ENCODE measurements around the gene SZT2. TPM values are rescaled to one million over a fixed set of nuclear protein-coding genes. Genes with fewer than 3 reads are reported as not detected.
"Not testable (repeated sequence)": the region's sequence is repeated elsewhere in the genome, so short reads cannot be mapped to it uniquely, and the experiment has no call there.

SZT2 gene
- total and polyA plus RNA-seq, 7 donors, result 5.9 to 24.7 (median 17.9) TPM

GRCh38 chr1:43473463-43473862 lies 83.8 kb downstream of the SZT2 start:
- no peak overlapping the region for H3K27ac ChIP-seq

GRCh38 chr1:43475611-43476401 lies 86.1 kb downstream of the SZT2 start:
- WGBS, 3 donors, result 70 to 71% (median 70%) methylated on average over 8 to 9 of the region's 10 CpGs
- ATAC-seq; H3K4me1 ChIP-seq; DNase-seq; H3K9me3 ChIP-seq; H3K27ac ChIP-seq; H3K36me3 ChIP-seq (ENCODE audit: insufficient read depth in 1 of 2, low read depth in 1 of 2); intact Hi-C loops (cut with DNase I); H3K27me3 ChIP-seq (ENCODE audit: insufficient read depth in 3 of 3, low read length in 2 of 3); H3K4me3 ChIP-seq: not testable (repeated sequence)

More at GRCh38 chr1:43473463-43473862, 83.8 kb downstream of the SZT2 start:
- no peak for TF ChIP-seq CTCF (IDR thresholded peaks at IDR 0.05)
- 85 to 91% (median 87%) methylated on average over 4 of the region's 4 CpGs for WGBS, 3 donors
- Histone ChIP-seq H3K36me3 (ENCODE audit: insufficient read depth in 1 of 2, low read depth in 1 of 2) (no peaks in the 10 kb centered on the region), H3K4me1 (no peaks in the 10 kb centered on the region), H3K9me3 (no peaks in the 10 kb centered on the region), H3K4me3 (no peak overlapping the region), H3K27me3 (ENCODE audit: insufficient read depth in 3 of 3, low read length in 2 of 3) (no peaks in the 10 kb centered on the region)
- no peak for DNase-seq
- intact Hi-C loops (cut with DNase I), result no loop called here
- no peak for ATAC-seq

- intact Hi-C loops (cut with DNase I), result no loop called here
- H3K27me3 ChIP-seq (ENCODE audit: insufficient read depth in 3 of 3, low read length in 2 of 3), result no peaks in the 10 kb centered on the region
- ATAC-seq, result no peak
- H3K4me3 ChIP-seq, result no peak overlapping the region
- H3K9me3 ChIP-seq, result no peaks in the 10 kb centered on the region
- H3K36me3 ChIP-seq (ENCODE audit: insufficient read depth in 1 of 2, low read depth in 1 of 2), result no peaks in the 10 kb centered on the region
- no peak for DNase-seq
- no peak overlapping the region for H3K27ac ChIP-seq
- no peak for TF ChIP-seq CTCF (IDR thresholded peaks at IDR 0.05)
- WGBS, 3 donors, result 92 to 95% (median 93%) methylated on average over 1 of the region's 1 CpG
- no peaks in the 10 kb centered on the region for H3K4me1 ChIP-seq
These were observed 88.0 kb downstream of the SZT2 start for GRCh38 chr1:43477716-43478115.

GRCh38 chr1:43479414-43479813 lies 89.7 kb downstream of the SZT2 start:
- ATAC-seq (no peak), DNase-seq (no peak)
- Histone ChIP-seq H3K27me3 (ENCODE audit: insufficient read depth in 3 of 3, low read length in 2 of 3) (no peaks in the 10 kb centered on the region), H3K4me3 (no peak overlapping the region), H3K9me3 (no peaks in the 10 kb centered on the region), H3K4me1 (no peaks in the 10 kb centered on the region), H3K27ac (no peak overlapping the region), H3K36me3 (ENCODE audit: insufficient read depth in 1 of 2, low read depth in 1 of 2) (no peaks in the 10 kb centered on the region)
- 61 to 71% (median 65%) methylated on average over 3 of the region's 3 CpGs for WGBS, 3 donors
- no peak for TF ChIP-seq CTCF (IDR thresholded peaks at IDR 0.05)
- intact Hi-C loops (cut with DNase I), result no loop called here

GRCh38 chr1:43481491-43481890 lies 91.8 kb downstream of the SZT2 start:
- Histone ChIP-seq H3K4me1 (no peaks in the 10 kb centered on the region), H3K27me3 (ENCODE audit: insufficient read depth in 3 of 3, low read length in 2 of 3) (no peaks in the 10 kb centered on the region), H3K9me3 (no peaks in the 10 kb centered on the region), H3K36me3 (ENCODE audit: insufficient read depth in 1 of 2, low read depth in 1 of 2) (no peaks in the 10 kb centered on the region), H3K27ac (no peak overlapping the region), H3K4me3 (no peak overlapping the region)
- TF ChIP-seq CTCF (IDR thresholded peaks at IDR 0.05), result no peak
- intact Hi-C loops (cut with DNase I), result no loop called here
- 76 to 81% (median 79%) methylated on average over 2 of the region's 2 CpGs for WGBS, 3 donors
- DNase-seq (no peak), ATAC-seq (no peak)
